Transverse colon (tissue), 4 donors: Measurements from ENCODE around the gene FUNDC1. TPM values are rescaled to one million over a fixed set of nuclear protein-coding genes. Genes with fewer than 3 reads are reported as not detected.

Experiments used
- DNase-seq: peaks from one replicate; pipeline ENCODE4 v3.0.0-alpha.2; 2019
- H3K27ac ChIP-seq, 4 donors: fragments of 200-600 bp; sonication (generic); 2 replicates each; pipeline ENCODE4 v1.5.1; 2016 to 2018; ENCODE audit warnings: inconsistent platforms in 4 of 4
- H3K27me3 ChIP-seq: fragments of 200-600 bp; sonication (generic); 2 replicates; pipeline ENCODE4 v1.5.1; 2017; ENCODE audit warnings: inconsistent platforms
- H3K36me3 ChIP-seq, 4 donors: fragments of 200-600 bp; sonication (generic); 2 replicates each; pipeline ENCODE4 v1.5.1; 2017 to 2019; ENCODE audit warnings: inconsistent platforms in 4 of 4
- H3K4me1 ChIP-seq, 4 donors: fragments of 200-600 bp; sonication (generic); 2 replicates each; pipeline ENCODE4 v1.5.1; 2017 to 2020; ENCODE audit warnings: inconsistent platforms in 4 of 4
- H3K4me3 ChIP-seq, 4 donors: fragments of 200-600 bp; sonication (generic); 1 replicate in 1 of 4; 2 replicates in 3 of 4; pipeline versions ENCODE4 v1.5.1 to v1.6.1; 2017 to 2019; ENCODE audit warnings: inconsistent platforms in 4 of 4
- H3K9me3 ChIP-seq, 2 donors: fragments of 200-600 bp; sonication (generic); 2 replicates each; pipeline ENCODE4 v1.5.1; 2017 to 2019; ENCODE audit warnings: inconsistent platforms in 2 of 2
- CTCF ChIP-seq, 5 experiments: fragments of 200-600 bp in 3 of 5; fragments of 450-650 bp in 2 of 5; sonication (generic) in 3 of 5; IDR thresholded peaks; 1 replicate in 2 of 5; 2 replicates in 3 of 5; pipeline ENCODE4 v1.5.1; 2016 to 2017; ENCODE audit warnings: antibody characterized with exemption in 5 of 5, inconsistent platforms in 3 of 5, mild to moderate bottlenecking in 2 of 5, moderate library complexity in 1 of 5
- EP300 ChIP-seq: sonication (generic); formaldehyde crosslinking; IDR thresholded peaks from one replicate; pipeline ENCODE4 v1.6.1; 2017; ENCODE audit warnings: antibody characterized with exemption, low read depth
- POLR2A ChIP-seq: fragments of 450-650 bp; IDR thresholded peaks from one replicate; pipeline ENCODE4 v1.6.1; 2016; ENCODE audit warnings: antibody characterized with exemption, mild to moderate bottlenecking, moderate library complexity
- POLR2AphosphoS5 ChIP-seq, 3 donors: sonication (generic); formaldehyde crosslinking; IDR thresholded peaks; one replicate each; pipeline ENCODE4 v1.6.1; 2016; ENCODE audit warnings: antibody characterized with exemption in 3 of 3
- WGBS, 2 donors: methylation state at CpG; one replicate each; pipeline ENCODE4 v1.1.5; 2018; ENCODE audit warnings: low coverage in 1 of 2; 5-methylcytosine and 5-hydroxymethylcytosine counted together
- in situ Hi-C, 4 donors: fragments of 200-750 bp; cut with MboI; loops; one replicate each; pipeline versions ENCODE4 v1.15.0 to v1.15.1; 2017; ENCODE audit warnings: low sequenced_read_pairs in 3 of 4, low pct_ligation_motif_present in 1 of 4, low pct_unique_long_range_greater_than_20kb in 1 of 4
- intact Hi-C: fragments of 100-400 bp; cut with DNase I; formaldehyde crosslinking; loops from one replicate; pipeline ENCODE4 v1.15.1; 2023; ENCODE audit warnings: low total_unique reads
- total RNA-seq, 4 donors: library from RNA; depleted of rRNA; stranded (reverse); fragments of >200 nt; gene quantifications; one replicate each; pipeline ENCODE4 v1.1.0, GENCODE V29; 2016

The FUNDC1 gene
- total RNA-seq, 4 donors from 2014 or later = 1.00 to 9.1 (median 5.3) TPM

- no peak for DNase-seq
- Histone ChIP-seq H3K27me3 (no peaks in the 10 kb centered on the region), H3K27ac (no peak overlapping the region), H3K4me1 (no peaks in the 10 kb centered on the region), H3K9me3 (no peaks in the 10 kb centered on the region), H3K36me3 (no peaks in the 10 kb centered on the region), H3K4me3 (no peak overlapping the region)
- intact Hi-C loops = no loop called here
- in situ Hi-C loops = no loop called here
- TF ChIP-seq EP300 (no peak), CTCF (IDR thresholded peaks at IDR 0.05) (no peak), POLR2A (no peak), POLR2AphosphoS5 (IDR thresholded peaks at IDR 0.05) (no peak)
- 82% methylated on average over 1 of the region's 1 CpG; no CpG with 5 or more reads in 1 of the 2 donors for WGBS, 2 donors
These were observed 60.1 kb downstream of the FUNDC1 start for GRCh38 chrX:44482575-44482974.

- DNase-seq = no peak
- Histone ChIP-seq H3K36me3 (no peaks in the 10 kb centered on the region), H3K4me3 (no peak overlapping the region), H3K27me3 (no peaks in the 10 kb centered on the region), H3K9me3 (no peaks in the 10 kb centered on the region), H3K4me1 (no peaks in the 10 kb centered on the region), H3K27ac (no peak overlapping the region)
- in situ Hi-C loops = no loop called here
- 86% methylated on average over 2 of the region's 2 CpGs; no CpG with 5 or more reads in 1 of the 2 donors for WGBS, 2 donors
- TF ChIP-seq POLR2AphosphoS5 (IDR thresholded peaks at IDR 0.05) (no peak), POLR2A (no peak), CTCF (IDR thresholded peaks at IDR 0.05) (no peak), EP300 (no peak)
- intact Hi-C loops = no loop called here
These were observed 62.1 kb downstream of the FUNDC1 start for GRCh38 chrX:44480591-44480990.

GRCh38 chrX:44474410-44474809 lies 68.2 kb downstream of the FUNDC1 start:
- TF ChIP-seq EP300 = no peak
- TF ChIP-seq CTCF (IDR thresholded peaks at IDR 0.05) = no peak
- TF ChIP-seq POLR2AphosphoS5 (IDR thresholded peaks at IDR 0.05) = no peak
- no peak for TF ChIP-seq POLR2A
- 79 to 85% methylated on average over 2 of the region's 2 CpGs for WGBS, 2 donors
- H3K27ac ChIP-seq = no peak overlapping the region
- in situ Hi-C loops (no loop called here), intact Hi-C loops (no loop called here)
- H3K9me3 ChIP-seq = no peaks in the 10 kb centered on the region
- DNase-seq = no peak
- no peak overlapping the region for H3K4me3 ChIP-seq
- H3K27me3 ChIP-seq = no peaks in the 10 kb centered on the region
- H3K4me1 ChIP-seq = no peaks in the 10 kb centered on the region
- H3K36me3 ChIP-seq = no peaks in the 10 kb centered on the region

Other genes starting within 250 kb of the FUNDC1 start
- gene EFHC2, start 199.2 kb downstream of the FUNDC1 start, total RNA-seq = 1 to 10 TPM in 2 of 4 donors, not detected in 2; 1.6 TPM